Ovary (tissue), 9 donors: ENCODE measurements around the gene PSMG4. TPM values are rescaled to one million over a fixed set of nuclear protein-coding genes. Genes with fewer than 3 reads are reported as not detected.

Experiments used
- DNase-seq, 5 donors: peaks; one replicate each; pipeline ENCODE4 v3.0.0-alpha.2; 2019 to 2020
- H3K27ac ChIP-seq, 2 donors: fragments of 200-600 bp; one replicate each; pipeline versions ENCODE4 v1.5.1 to v1.8.0; 2019 to 2022
- H3K27me3 ChIP-seq: fragments of 200-600 bp; one replicate; pipeline ENCODE4 v1.8.0; 2022
- H3K36me3 ChIP-seq: fragments of 200-600 bp; sonication (generic); one replicate; pipeline ENCODE4 v1.5.1; 2019
- H3K4me1 ChIP-seq: one replicate; pipeline ENCODE4 v1.8.1; 2013; ENCODE audit warnings: mild to moderate bottlenecking, moderate library complexity; ENCODE audit not compliant: insufficient read depth
- H3K4me3 ChIP-seq: fragments of 200-600 bp; sonication (generic); one replicate; pipeline ENCODE4 v1.5.1; 2017
- H3K9me3 ChIP-seq, 2 donors: fragments of 200-600 bp in 1 of 2; sonication (generic) in 1 of 2; one replicate each; pipeline versions ENCODE4 v1.5.1 to v1.8.1; 2013 to 2019; ENCODE audit warnings: mild to moderate bottlenecking in 1 of 2, moderate library complexity in 1 of 2
- CTCF ChIP-seq, 3 donors: fragments of 450-650 bp in 2 of 3; fragments of 200-600 bp in 1 of 3; IDR thresholded peaks; one replicate each; pipeline versions ENCODE4 v1.5.1 to v1.8.0; 2016 to 2022; ENCODE audit warnings: antibody characterized with exemption in 3 of 3, mild to moderate bottlenecking in 1 of 3
- EP300 ChIP-seq: sonication (generic); formaldehyde crosslinking; IDR thresholded peaks from one replicate; pipeline ENCODE4 v1.6.1; 2017; ENCODE audit warnings: antibody characterized with exemption
- POLR2A ChIP-seq: fragments of 450-650 bp; IDR thresholded peaks from one replicate; pipeline ENCODE4 v1.6.1; 2017; ENCODE audit warnings: antibody characterized with exemption, mild to moderate bottlenecking, moderate library complexity
- WGBS, 3 donors: extraction: QIAGEN DNeasy Blood & Tissue Kit in 1 of 3; methylation state at CpG; one replicate each; pipeline versions ENCODE4 v1.1.5 to v1.1.7; 2013 to 2017; 5-methylcytosine and 5-hydroxymethylcytosine counted together
- intact Hi-C, 4 donors: fragments of 100-400 bp; cut with DNase I; formaldehyde crosslinking; loops; one replicate each; pipeline versions ENCODE4 v1.11.0 to v1.15.1; 2022 to 2023
- polyA plus RNA-seq, 2 donors: library from polyadenylated mRNA; stranded (reverse); fragments of 200-250 nt in 1 of 2; fragments of 350-450 nt in 1 of 2; fragmentation: Illumina TruSeq in 1 of 2; extraction: RNeasy Lipid Tissue Mini Kit (QIAGEN cat#74804) in 1 of 2; gene quantifications; one replicate each; pipeline ENCODE4 v1.2.3, GENCODE V29; 2013 to 2014
- total RNA-seq, 7 donors: library from RNA; depleted of rRNA in 2 of 7; stranded (reverse); fragments of >200 nt in 2 of 7; fragmentation: NEBNext Ultra II Directional in 3 of 7; extraction: Animal tissue kit (Norgen Biotek cat#: 25700) in 3 of 7; gene quantifications; one replicate each; pipeline versions ENCODE4 v1.1.0 to v1.2.4, GENCODE V29; 2016 to 2023
- donor health status: DM: no; HTN: no; CAD: no; lungs with moderate emphysema.
- donor health status: DM: no; HTN: no; CAD: no.
- donor health status: Bipolar disorder and iron deficiency.
- donor health status: DM: yes; HTN: yes; CAD: no.
- donor health status: DM: no; HTN: no; CAD: no.
- donor health status: DM: yes; HTN: yes; CAD: no.

PSMG4 gene
- total and polyA plus RNA-seq, 9 donors = 8.5 to 34.8 (median 22.7) TPM

GRCh38 chr6:3273707-3274521, 15.2 kb downstream of the PSMG4 start:
- 79 to 84% (median 80%) methylated on average over 9 of the region's 9 CpGs for WGBS, 3 donors
- no peak for DNase-seq
- TF ChIP-seq POLR2A (no peak), EP300 (no peak), CTCF (IDR thresholded peaks at IDR 0.05) (no peak)
- H3K27me3 ChIP-seq = no peaks in the 10 kb centered on the region
- intact Hi-C loops = loop anchor here in 3 of 4 donors (10.0 kb wide), 2 partner anchors 181 to 721 kb away; partner anchors contain the start of gene SLC22A23 (in 1 of the 3)
- H3K4me1 ChIP-seq = no peaks in the 10 kb centered on the region
- H3K36me3 ChIP-seq = no peaks in the 10 kb centered on the region
- H3K9me3 ChIP-seq = no peaks in the 10 kb centered on the region
- H3K4me3 ChIP-seq = no peak overlapping the region
- H3K27ac ChIP-seq = no peak overlapping the region

- Histone ChIP-seq H3K4me1 (no peaks in the 10 kb centered on the region), H3K27ac (no peak overlapping the region), H3K4me3 (no peak overlapping the region), H3K27me3 (no peaks in the 10 kb centered on the region), H3K9me3 (no peaks in the 10 kb centered on the region), H3K36me3 (no peaks in the 10 kb centered on the region)
- 80 to 84% (median 83%) methylated on average over 20 of the region's 20 CpGs for WGBS, 3 donors
- intact Hi-C loops = loop anchor here (5.0 to 10.0 kb wide), 4 partner anchors 178 to 718 kb away; partner anchors contain the start of gene SLC22A23 (in 1 of the 4)
- TF ChIP-seq CTCF (IDR thresholded peaks at IDR 0.05) (no peak), EP300 (no peak), POLR2A (no peak)
- peak in 1 of 5 donors; percentile 27 for DNase-seq
Observed at GRCh38 chr6:3276174-3277167, 17.7 kb downstream of the PSMG4 start.

GRCh38 chr6:3277251-3277650, 18.5 kb downstream of the PSMG4 start:
- no peaks in the 10 kb centered on the region for H3K4me1 ChIP-seq
- peak in 2 of 5 donors; percentile 21 to 31 for DNase-seq
- H3K4me3 ChIP-seq = no peak overlapping the region
- H3K36me3 ChIP-seq = no peaks in the 10 kb centered on the region
- H3K27me3 ChIP-seq = no peaks in the 10 kb centered on the region
- no peak overlapping the region for H3K27ac ChIP-seq
- intact Hi-C loops = loop anchor here (5.0 to 10.0 kb wide), 4 partner anchors 178 to 718 kb away; partner anchors contain the start of gene SLC22A23 (in 1 of the 4)
- H3K9me3 ChIP-seq = no peaks in the 10 kb centered on the region
- WGBS, 3 donors = 78 to 86% (median 83%) methylated on average over 12 of the region's 12 CpGs
- TF ChIP-seq CTCF (IDR thresholded peaks at IDR 0.05) = no peak
- no peak for TF ChIP-seq EP300
- no peak for TF ChIP-seq POLR2A

- Histone ChIP-seq H3K27ac (no peak overlapping the region), H3K4me3 (no peak overlapping the region), H3K36me3 (no peaks in the 10 kb centered on the region), H3K27me3 (no peaks in the 10 kb centered on the region), H3K4me1 (no peaks in the 10 kb centered on the region), H3K9me3 (no peaks in the 10 kb centered on the region)
- intact Hi-C loops = loop anchor here (5.0 to 10.0 kb wide), 4 partner anchors 177 to 717 kb away; partner anchors contain the start of gene SLC22A23 (in 1 of the 4)
- DNase-seq = peak in 3 of 5 donors; percentile 16 to 34 (median 17)
- TF ChIP-seq CTCF (IDR thresholded peaks at IDR 0.05) (no peak), POLR2A (no peak), EP300 (no peak)
- 68 to 71% (median 70%) methylated on average over 9 of the region's 9 CpGs for WGBS, 3 donors
Observed at GRCh38 chr6:3277851-3278416, 19.2 kb downstream of the PSMG4 start.
